T-cell (primary cell): ENCODE data around the gene GK2. TPM values are rescaled to one million over a fixed set of nuclear protein-coding genes. Genes with fewer than 3 reads are reported as not detected.

Experiments
- ATAC-seq, 4 experiments: fragments of 200-7000 bp in 3 of 4; fragments of 150-1000 bp in 1 of 4; cut with Tn5 transposase; replicated peaks in 1 of 4; 1 replicate in 3 of 4; 2 replicates in 1 of 4; pipeline ENCODE4 v1.10.0; 2021; ENCODE audit warnings: moderate library complexity in 3 of 4, mild to moderate bottlenecking in 2 of 4, moderate number of reproducible peaks in 1 of 4
- CTCF ChIA-PET, 2 donors: fragments of 300-600 bp; sonication (Branson Sonifier 250); formaldehyde crosslinking; loops; one replicate each; lab custom pipeline; 2022; ENCODE audit warnings: antibody characterized with exemption in 2 of 2; lab: Charles Lee
- POLR2A ChIA-PET, 2 donors: fragments of 300-600 bp; sonication (Branson Sonifier 250); formaldehyde crosslinking; loops; one replicate each; lab custom pipeline; 2022; ENCODE audit warnings: antibody characterized with exemption in 2 of 2; lab: Charles Lee
- DNase-seq, 35 experiments: peaks; one replicate each; pipeline versions ENCODE4 v3.0.0 to v3.0.0-alpha.2; 2013 to 2023
- H3K27ac ChIP-seq: one replicate; pipeline ENCODE4 v1.5.1; 2013; ENCODE audit warnings: low read length
- H3K27me3 ChIP-seq, 2 experiments: replicated peaks in 1 of 2; 1 replicate in 1 of 2; 2 replicates in 1 of 2; pipeline versions ENCODE4 v1.6.1 to v1.7.0; 2013; ENCODE audit warnings: low read length in 1 of 2, mixed read lengths in 1 of 2; ENCODE audit not compliant: control insufficient read depth in 2 of 2, insufficient read depth in 2 of 2; ENCODE audit errors: extremely low read depth in 1 of 2
- H3K36me3 ChIP-seq, 2 donors: 1 replicate in 1 of 2; 2 replicates in 1 of 2; pipeline versions ENCODE4 v1.6.1 to v1.7.0; 2013; ENCODE audit warnings: low read length in 1 of 2; ENCODE audit not compliant: control insufficient read depth in 2 of 2, insufficient read depth in 1 of 2; ENCODE audit errors: extremely low read depth in 1 of 2
- H3K4me1 ChIP-seq, 2 experiments: 1 replicate in 1 of 2; 2 replicates in 1 of 2; pipeline versions ENCODE4 v1.6.1 to v1.7.0; 2013; ENCODE audit warnings: low read length in 2 of 2, mixed read lengths in 1 of 2; ENCODE audit not compliant: insufficient read depth in 2 of 2, control insufficient read depth in 1 of 2; ENCODE audit errors: extremely low read depth in 1 of 2
- H3K4me3 ChIP-seq, 2 donors: 1 replicate in 1 of 2; 2 replicates in 1 of 2; pipeline versions ENCODE4 v1.5.1 to v1.7.0; 2013; ENCODE audit warnings: mild to moderate bottlenecking in 2 of 2, low read length in 1 of 2, moderate library complexity in 1 of 2; ENCODE audit not compliant: control insufficient read depth in 1 of 2; ENCODE audit errors: extremely low read depth in 1 of 2
- H3K9me3 ChIP-seq: 2 replicates; pipeline ENCODE4 v1.7.0; 2013
- H3K27ac Mint-ChIP-seq, 2 donors: one replicate each; pipeline ENCODE4 v1.8.0; 2020 to 2021; ENCODE audit warnings: mild to moderate bottlenecking in 2 of 2, mixed read lengths in 2 of 2
- H3K27me3 Mint-ChIP-seq, 2 donors: one replicate each; pipeline ENCODE4 v1.8.0; 2021 to 2022; ENCODE audit warnings: mixed read lengths in 2 of 2
- H3K36me3 Mint-ChIP-seq: one replicate; pipeline ENCODE4 v1.8.0; 2021; ENCODE audit warnings: mixed read lengths
- H3K4me1 Mint-ChIP-seq, 3 donors: one replicate each; pipeline ENCODE4 v1.8.0; 2020 to 2022; ENCODE audit warnings: mixed read lengths in 3 of 3, mild to moderate bottlenecking in 1 of 3
- H3K4me3 Mint-ChIP-seq, 3 donors: one replicate each; pipeline ENCODE4 v1.8.0; 2020 to 2022; ENCODE audit warnings: mild to moderate bottlenecking in 3 of 3, mixed read lengths in 3 of 3, moderate library complexity in 3 of 3
- H3K9me3 Mint-ChIP-seq, 3 donors: one replicate each; pipeline ENCODE4 v1.8.0; 2020 to 2022; ENCODE audit warnings: mixed read lengths in 3 of 3
- WGBS: methylation state at CpG from one replicate; pipeline ENCODE4 v1.1.5; 2013; ENCODE audit warnings: missing lambda C conversion rate; ENCODE audit not compliant: insufficient coverage; 5-methylcytosine and 5-hydroxymethylcytosine counted together
- total RNA-seq, 35 experiments: library from RNA in 6 of 35; stranded (reverse) in 6 of 35; fragments of 120-200 nt in 1 of 35; gene quantifications; one replicate each; pipeline versions ENCODE4 v1.2.1 to v1.2.4 and lab custom pipeline; 2013 to 2026

GK2 gene
- total RNA-seq, 5 donors from 2014 or later (not counting 1 experiment from before 2014, with no cell fraction given): not detected

DNA sequence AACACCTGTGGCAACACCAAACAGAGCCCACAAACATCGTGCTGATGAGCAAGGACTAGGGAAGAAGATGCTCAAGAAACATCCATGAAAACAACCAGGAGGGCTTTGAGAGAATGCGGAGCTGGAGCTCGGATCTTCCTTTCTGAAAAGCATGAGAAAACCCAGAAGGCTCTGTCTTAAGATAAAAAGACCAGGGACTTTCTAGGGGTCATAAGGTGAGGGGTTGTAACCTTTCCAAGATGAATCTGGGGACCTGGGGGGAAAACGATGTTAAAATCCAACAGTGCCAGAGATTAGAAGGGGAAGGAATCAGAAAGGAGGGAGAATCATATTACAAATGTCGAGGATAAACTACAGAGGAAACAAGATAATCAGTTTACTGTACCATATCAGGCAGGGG, 10.1 kb downstream of the GK2 start:
- H3K9me3 ChIP-seq: no peaks in the 10 kb centered on the region
- H3K27me3 Mint-ChIP-seq: no peaks in the 10 kb centered on the region
- ChIA-PET POLR2A (no interaction called here), CTCF (no interaction called here)
- DNase-seq (no peak), ATAC-seq (no peak)
- H3K4me3 Mint-ChIP-seq: no peak overlapping the region
- no peak overlapping the region for H3K4me3 ChIP-seq
- peaks cover 0 to 5% (median 0%) of the 10 kb centered on the region in 3 donors for H3K9me3 Mint-ChIP-seq
- H3K27me3 ChIP-seq: no peaks in the 10 kb centered on the region
- H3K4me1 Mint-ChIP-seq: no peaks in the 10 kb centered on the region
- no peaks in the 10 kb centered on the region for H3K4me1 ChIP-seq
- WGBS: 60% methylated on average over 2 of the region's 5 CpGs
- H3K27ac Mint-ChIP-seq: no peak overlapping the region
- no peak overlapping the region for H3K27ac ChIP-seq
- H3K36me3 Mint-ChIP-seq: no peaks in the 10 kb centered on the region
- no peaks in the 10 kb centered on the region for H3K36me3 ChIP-seq

DNA sequence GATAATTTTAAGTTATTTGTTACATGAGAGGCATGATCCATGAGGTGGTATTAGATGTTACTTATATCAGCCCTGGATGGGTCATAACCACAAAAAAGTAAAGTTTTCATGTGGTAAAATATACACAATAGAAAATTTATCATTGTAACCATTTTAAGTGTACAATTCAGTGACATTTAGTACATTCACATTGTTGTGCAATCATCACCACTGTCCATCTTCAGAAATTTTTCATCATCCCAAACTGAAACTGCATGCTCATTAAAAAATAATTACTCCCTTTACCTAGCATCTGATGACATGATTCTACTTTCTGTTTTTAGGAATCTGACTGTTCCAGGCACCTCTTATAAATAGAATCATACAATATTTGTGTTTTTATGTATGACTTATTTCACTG, 11.2 kb downstream of the GK2 start:
- Histone ChIP-seq H3K36me3 (no peaks in the 10 kb centered on the region), H3K27ac (no peak overlapping the region), H3K9me3 (no peaks in the 10 kb centered on the region), H3K4me1 (no peaks in the 10 kb centered on the region), H3K27me3 (no peaks in the 10 kb centered on the region), H3K4me3 (no peak overlapping the region)
- Mint-ChIP-seq H3K9me3 (peaks cover 0 to 5% (median 0%) of the 10 kb centered on the region in 3 donors), H3K4me1 (no peaks in the 10 kb centered on the region), H3K4me3 (no peak overlapping the region), H3K27ac (no peak overlapping the region), H3K36me3 (no peaks in the 10 kb centered on the region), H3K27me3 (no peaks in the 10 kb centered on the region)
- no peak for ATAC-seq
- POLR2A ChIA-PET: no interaction called here
- CTCF ChIA-PET: no interaction called here
- DNase-seq: no peak

DNA sequence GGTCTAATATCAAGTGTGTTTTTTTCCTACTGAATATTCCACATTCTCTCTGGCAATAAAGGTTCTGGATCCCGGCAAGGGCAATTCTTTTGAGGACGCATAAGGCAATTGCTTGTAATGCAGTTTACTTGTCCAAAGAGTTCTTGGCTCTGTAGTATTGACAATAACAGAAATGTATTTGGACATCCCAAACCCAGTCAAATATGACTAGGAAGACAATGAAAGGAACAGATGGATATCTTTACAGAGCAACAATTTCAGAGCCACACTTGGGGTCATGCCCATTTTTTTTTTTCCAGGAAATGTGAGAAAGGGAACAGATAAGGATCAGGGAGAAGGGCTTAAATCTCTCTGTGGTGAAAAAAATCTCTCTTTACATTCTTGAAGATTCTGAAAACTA, 12.2 kb downstream of the GK2 start:
- H3K9me3 ChIP-seq: no peaks in the 10 kb centered on the region
- H3K27ac ChIP-seq: no peak overlapping the region
- no peaks in the 10 kb centered on the region for H3K4me1 ChIP-seq
- Mint-ChIP-seq H3K27ac (no peak overlapping the region), H3K4me1 (no peaks in the 10 kb centered on the region), H3K9me3 (peaks cover 0 to 5% (median 0%) of the 10 kb centered on the region in 3 donors), H3K27me3 (no peaks in the 10 kb centered on the region), H3K36me3 (no peaks in the 10 kb centered on the region), H3K4me3 (no peak overlapping the region)
- no peak for DNase-seq
- WGBS: no CpG with 5 or more reads among the region's 2 CpGs
- no peaks in the 10 kb centered on the region for H3K27me3 ChIP-seq
- H3K36me3 ChIP-seq: no peaks in the 10 kb centered on the region
- no peak for ATAC-seq
- POLR2A ChIA-PET: no interaction called here
- CTCF ChIA-PET: no interaction called here
- no peak overlapping the region for H3K4me3 ChIP-seq

DNA sequence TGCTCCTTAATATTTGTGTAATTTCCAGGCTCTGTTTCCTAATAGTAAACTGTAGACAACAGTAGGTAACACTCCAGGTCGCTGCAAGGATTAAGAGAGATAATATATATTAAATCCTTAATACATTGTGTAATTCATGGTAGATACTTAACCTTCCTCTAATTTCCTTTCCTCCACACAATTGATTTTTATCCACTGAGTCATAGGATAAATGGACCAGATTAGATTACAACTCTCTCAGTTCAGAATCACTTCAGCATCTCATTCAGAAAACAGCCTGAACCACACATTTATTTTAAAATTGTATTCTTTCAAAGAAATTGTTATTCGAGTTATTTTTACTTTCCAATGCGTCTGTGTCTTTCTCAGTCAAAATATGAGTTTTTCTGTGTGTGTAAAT, 17.1 kb downstream of the GK2 start:
- no peaks in the 10 kb centered on the region for H3K4me1 ChIP-seq

DNA sequence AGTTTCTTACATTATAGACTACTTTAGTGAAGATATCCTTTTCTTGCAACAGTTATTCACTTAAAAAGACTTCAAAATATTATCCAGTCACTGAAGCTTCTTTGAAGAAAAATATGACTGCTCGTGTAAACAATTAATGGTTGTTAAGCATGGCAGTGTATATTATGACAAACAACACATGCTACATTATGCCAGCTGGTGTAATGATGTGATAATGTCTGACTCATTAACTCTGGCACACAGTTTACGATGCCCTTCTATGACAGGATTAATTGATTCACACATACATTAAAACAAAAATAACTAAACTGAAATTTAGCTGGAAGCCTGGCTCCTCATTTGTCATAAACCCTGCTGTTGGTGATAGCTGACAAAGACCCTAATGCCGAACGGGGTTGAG, 22.4 kb downstream of the GK2 start:
- no peaks in the 10 kb centered on the region for H3K4me1 Mint-ChIP-seq
- POLR2A ChIA-PET: no interaction called here

More for the DNA sequence above, 17.1 kb downstream of the GK2 start:
- H3K36me3 ChIP-seq: no peaks in the 10 kb centered on the region
- ChIA-PET CTCF (no interaction called here), POLR2A (interaction anchor here in 1 of 2 donors (0.5 kb wide), 1 partner anchor 114 kb away, joined by 3 read pairs; no protein-coding TSS in a partner anchor)
- WGBS: no CpG with 5 or more reads among the region's 3 CpGs
- H3K27ac Mint-ChIP-seq: no peak overlapping the region
- no peaks in the 10 kb centered on the region for H3K27me3 Mint-ChIP-seq
- H3K36me3 Mint-ChIP-seq: no peaks in the 10 kb centered on the region
- no peaks in the 10 kb centered on the region for H3K9me3 ChIP-seq
- no peaks in the 10 kb centered on the region for H3K9me3 Mint-ChIP-seq
- ATAC-seq (no peak), DNase-seq (no peak)
- H3K4me1 Mint-ChIP-seq: no peaks in the 10 kb centered on the region
- no peak overlapping the region for H3K4me3 ChIP-seq
- H3K27ac ChIP-seq: no peak overlapping the region
- no peak overlapping the region for H3K4me3 Mint-ChIP-seq
- no peaks in the 10 kb centered on the region for H3K27me3 ChIP-seq

DNA sequence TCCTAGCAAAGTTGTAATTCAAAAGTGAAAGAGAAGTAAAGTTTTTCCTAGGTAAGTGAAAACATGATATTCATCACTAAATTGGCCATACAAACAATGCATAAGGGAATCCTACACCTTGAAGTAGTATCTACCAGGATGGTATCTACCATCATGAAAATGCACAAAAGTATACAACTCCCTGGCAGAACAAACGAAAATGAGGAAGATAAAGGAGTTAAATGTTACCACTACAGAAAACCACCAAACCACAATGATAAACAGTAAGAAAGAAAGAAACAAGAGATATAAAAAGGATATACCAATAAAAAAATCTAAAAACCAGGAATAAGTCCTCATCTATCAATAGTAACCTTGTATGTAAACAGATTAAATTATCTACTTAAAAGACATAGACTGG, 26.9 kb downstream of the GK2 start:
- Histone ChIP-seq H3K36me3 (no peaks in the 10 kb centered on the region), H3K27me3 (no peaks in the 10 kb centered on the region), H3K9me3 (no peaks in the 10 kb centered on the region), H3K4me1 (no peaks in the 10 kb centered on the region), H3K4me3 (no peak overlapping the region), H3K27ac (no peak overlapping the region)
- Mint-ChIP-seq H3K36me3 (no peaks in the 10 kb centered on the region), H3K4me1 (no peaks in the 10 kb centered on the region), H3K27me3 (peaks cover 0 to 2% of the 10 kb centered on the region in 2 donors), H3K27ac (no peak overlapping the region), H3K9me3 (no peaks in the 10 kb centered on the region), H3K4me3 (no peak overlapping the region)
- WGBS: no CpG with 5 or more reads among the region's 1 CpG
- ChIA-PET CTCF (no interaction called here), POLR2A (no interaction called here)
- ATAC-seq: no peak
- no peak for DNase-seq

More for the DNA sequence above, 22.4 kb downstream of the GK2 start:
- H3K36me3 ChIP-seq: no peaks in the 10 kb centered on the region
- CTCF ChIA-PET: no interaction called here
- Mint-ChIP-seq H3K4me3 (no peak overlapping the region), H3K9me3 (no peaks in the 10 kb centered on the region), H3K36me3 (no peaks in the 10 kb centered on the region), H3K27ac (no peak overlapping the region), H3K27me3 (no peaks in the 10 kb centered on the region)
- H3K4me3 ChIP-seq: no peak overlapping the region
- ATAC-seq (no peak), DNase-seq (no peak)
- H3K27me3 ChIP-seq: no peaks in the 10 kb centered on the region
- H3K27ac ChIP-seq: no peak overlapping the region
- no CpG with 5 or more reads among the region's 4 CpGs for WGBS
- no peaks in the 10 kb centered on the region for H3K9me3 ChIP-seq
- H3K4me1 ChIP-seq: no peaks in the 10 kb centered on the region

DNA sequence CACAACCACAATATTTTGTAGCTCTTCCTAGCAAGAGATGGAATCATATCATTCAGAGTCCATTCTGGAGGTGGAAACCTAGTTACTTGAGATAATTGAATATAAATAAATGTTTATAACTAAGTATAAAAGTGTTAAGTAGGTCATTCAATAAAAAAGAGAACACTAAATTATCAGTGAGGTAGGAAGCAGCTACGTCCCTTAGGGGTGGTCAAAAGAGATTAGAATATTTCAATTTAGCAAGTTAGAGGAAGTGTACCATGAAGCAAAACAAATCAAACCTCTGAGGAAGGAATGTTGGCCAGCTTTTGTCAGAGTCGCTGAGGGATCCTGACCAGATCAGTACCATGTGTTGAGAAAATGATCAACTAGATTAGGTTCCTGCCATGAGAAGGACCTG, 38.0 kb downstream of the GK2 start:
- no peaks in the 10 kb centered on the region for H3K9me3 ChIP-seq
- Mint-ChIP-seq H3K4me3 (no peak overlapping the region), H3K36me3 (no peaks in the 10 kb centered on the region), H3K4me1 (no peaks in the 10 kb centered on the region), H3K27me3 (no peaks in the 10 kb centered on the region), H3K27ac (no peak overlapping the region), H3K9me3 (no peaks in the 10 kb centered on the region)
- WGBS: 28% methylated on average over 2 of the region's 2 CpGs
- H3K4me1 ChIP-seq: no peaks in the 10 kb centered on the region
- ChIA-PET CTCF (no interaction called here), POLR2A (no interaction called here)
- H3K36me3 ChIP-seq: no peaks in the 10 kb centered on the region
- no peaks in the 10 kb centered on the region for H3K27me3 ChIP-seq
- no peak for ATAC-seq
- no peak for DNase-seq
- H3K4me3 ChIP-seq: no peak overlapping the region
- no peak overlapping the region for H3K27ac ChIP-seq
